ENCODE data around the gene GRPEL2. TPM values are rescaled to one million over a fixed set of nuclear protein-coding genes. Genes with fewer than 3 reads are reported as not detected.

Gene GRPEL2
- total and polyA plus RNA-seq, 7 donors = 2.5 to 16.3 (median 8.8) TPM

- Histone ChIP-seq H3K27ac (no peak overlapping the region), H3K4me1 (no peaks in the 10 kb centered on the region), H3K4me3 (no peak overlapping the region), H3K27me3 (no peaks in the 10 kb centered on the region), H3K9me3 (no peaks in the 10 kb centered on the region), H3K36me3 (no peaks in the 10 kb centered on the region)
- no peak for DNase-seq
- TF ChIP-seq CTCF (IDR thresholded peaks at IDR 0.05) (no peak), POLR2AphosphoS5 (IDR thresholded peaks at IDR 0.05) (no peak), POLR2A (IDR thresholded peaks at IDR 0.05) (no peak), EP300 (IDR thresholded peaks at IDR 0.05) (no peak)
- 77 to 91% methylated on average over 6 of the region's 6 CpGs for WGBS, 2 donors
- intact Hi-C loops (cut with DNase I) = no loop called here
Observed at GRCh38 chr5:149300441-149300840, 44.9 kb upstream of the GRPEL2 start.

- H3K36me3 ChIP-seq = no peaks in the 10 kb centered on the region
- TF ChIP-seq POLR2AphosphoS5 (IDR thresholded peaks at IDR 0.05) = no peak
- no peak for TF ChIP-seq CTCF (IDR thresholded peaks at IDR 0.05)
- TF ChIP-seq EP300 (IDR thresholded peaks at IDR 0.05) = no peak
- no peak for TF ChIP-seq POLR2A (IDR thresholded peaks at IDR 0.05)
- H3K9me3 ChIP-seq = no peaks in the 10 kb centered on the region
- intact Hi-C loops (cut with DNase I) = no loop called here
- H3K4me1 ChIP-seq = no peaks in the 10 kb centered on the region
- H3K27ac ChIP-seq = no peak overlapping the region
- no peaks in the 10 kb centered on the region for H3K27me3 ChIP-seq
- no peak overlapping the region for H3K4me3 ChIP-seq
- no peak for DNase-seq
- whole genome bisulfite sequencing, 2 donors = 92 to 93% methylated on average over 13 of the region's 13 CpGs
Observed at GRCh38 chr5:149301049-149301743, 44.1 kb upstream of the GRPEL2 start.

- Histone ChIP-seq H3K27me3 (no peaks in the 10 kb centered on the region), H3K4me3 (no peak overlapping the region), H3K4me1 (no peaks in the 10 kb centered on the region), H3K27ac (no peak overlapping the region), H3K9me3 (no peaks in the 10 kb centered on the region), H3K36me3 (no peaks in the 10 kb centered on the region)
- intact Hi-C loops (cut with DNase I) = no loop called here
- no peak for TF ChIP-seq EP300 (IDR thresholded peaks at IDR 0.05)
- TF ChIP-seq POLR2A (IDR thresholded peaks at IDR 0.05) = no peak
- no peak for TF ChIP-seq POLR2AphosphoS5 (IDR thresholded peaks at IDR 0.05)
- no peak for TF ChIP-seq CTCF (IDR thresholded peaks at IDR 0.05)
- no peak for DNase-seq
- 79 to 82% methylated on average over 8 of the region's 8 CpGs for WGBS, 2 donors
Observed at GRCh38 chr5:149301744-149302380, 43.4 kb upstream of the GRPEL2 start.

GRCh38 chr5:149302641-149303040, 42.7 kb upstream of the GRPEL2 start:
- WGBS, 2 donors = 89 to 92% methylated on average over 5 of the region's 5 CpGs
- intact Hi-C loops (cut with DNase I) = no loop called here

More at GRCh38 chr5:149302641-149303040, 42.7 kb upstream of the GRPEL2 start:
- Histone ChIP-seq H3K4me1 (no peaks in the 10 kb centered on the region), H3K4me3 (no peak overlapping the region), H3K36me3 (no peaks in the 10 kb centered on the region), H3K27me3 (no peaks in the 10 kb centered on the region), H3K27ac (no peak overlapping the region), H3K9me3 (no peaks in the 10 kb centered on the region)
- no peak for TF ChIP-seq POLR2AphosphoS5 (IDR thresholded peaks at IDR 0.05)
- no peak for TF ChIP-seq POLR2A (IDR thresholded peaks at IDR 0.05)
- TF ChIP-seq CTCF (IDR thresholded peaks at IDR 0.05) = no peak
- no peak for TF ChIP-seq EP300 (IDR thresholded peaks at IDR 0.05)
- DNase-seq = no peak

Data from sigmoid colon (tissue), 7 donors.